ENCODE results near the gene ALLC.

ALLC gene

GRCh38 chr2:3675687-3676086 is 17.7 kb downstream of the ALLC start:
- Histone ChIP-seq H3F3A (ENCODE audit: control insufficient read depth, insufficient read depth) (no peaks in the 10 kb centered on the region), H3K9me2 (replicated peaks; ENCODE audit: control insufficient read depth, low read length) (no peaks in the 10 kb centered on the region), H3K79me2 (ENCODE audit: control insufficient read depth, low read length) (no peaks in the 10 kb centered on the region), H3K36me3 (ENCODE audit: control insufficient read depth, low read length) (no peaks in the 10 kb centered on the region), H3K27ac (ENCODE audit: low read depth, low read length) (no peak overlapping the region), H3K9me3 (ENCODE audit: control insufficient read depth, insufficient read depth, low read length) (no peaks in the 10 kb centered on the region), H3K4me1 (ENCODE audit: control insufficient read depth, low read length) (no peaks in the 10 kb centered on the region), H3K27me3 (ENCODE audit: control insufficient read depth, low read length) (no peaks in the 10 kb centered on the region), H3K4me3 (ENCODE audit: low read length) (no peak overlapping the region), H4K20me1 (ENCODE audit: control insufficient read depth, insufficient read depth, low read depth, low read length) (no peaks in the 10 kb centered on the region), H3K4me2 (ENCODE audit: low read length) (no peak overlapping the region)
- TF ChIP-seq EZH2phosphoT487 (IDR thresholded peaks at IDR 0.05; ENCODE audit: borderline replicate concordance, low read length) (no peak), CTCF (IDR thresholded peaks at IDR 0.05; ENCODE audit: low read depth, low read length, poor library complexity, severe bottlenecking) (no peak)

- H3K9me3 ChIP-seq (ENCODE audit: control insufficient read depth, insufficient read depth, low read length), result no peaks in the 10 kb centered on the region
- no peaks in the 10 kb centered on the region for H3F3A ChIP-seq (ENCODE audit: control insufficient read depth, insufficient read depth)
- no peaks in the 10 kb centered on the region for H3K27me3 ChIP-seq (ENCODE audit: control insufficient read depth, low read length)
- no peaks in the 10 kb centered on the region for H4K20me1 ChIP-seq (ENCODE audit: control insufficient read depth, insufficient read depth, low read depth, low read length)
- H3K4me2 ChIP-seq (ENCODE audit: low read length), result no peak overlapping the region
- H3K36me3 ChIP-seq (ENCODE audit: control insufficient read depth, low read length), result no peaks in the 10 kb centered on the region
- H3K27ac ChIP-seq (ENCODE audit: low read depth, low read length), result no peak overlapping the region
- H3K4me3 ChIP-seq (ENCODE audit: low read length), result no peak overlapping the region
- no peaks in the 10 kb centered on the region for H3K9me2 ChIP-seq (replicated peaks; ENCODE audit: control insufficient read depth, low read length)
- H3K4me1 ChIP-seq (ENCODE audit: control insufficient read depth, low read length), result 0 out of 2 replicates have a peak, but pooled peaks cover 5% of the 10 kb centered on the region
- H3K79me2 ChIP-seq (ENCODE audit: control insufficient read depth, low read length), result no peaks in the 10 kb centered on the region
- TF ChIP-seq CTCF (IDR thresholded peaks at IDR 0.05; ENCODE audit: low read depth, low read length, poor library complexity, severe bottlenecking) (no peak), EZH2phosphoT487 (IDR thresholded peaks at IDR 0.05; ENCODE audit: borderline replicate concordance, low read length) (no peak)
These were observed 19.4 kb downstream of the ALLC start for GRCh38 chr2:3677436-3677835.

GRCh38 chr2:3678212-3678611 is 20.2 kb downstream of the ALLC start:
- H3K9me3 ChIP-seq (ENCODE audit: control insufficient read depth, insufficient read depth, low read length), result no peaks in the 10 kb centered on the region
- no peak overlapping the region for H3K4me3 ChIP-seq (ENCODE audit: low read length)
- H3K79me2 ChIP-seq (ENCODE audit: control insufficient read depth, low read length), result no peaks in the 10 kb centered on the region
- no peaks in the 10 kb centered on the region for H3K36me3 ChIP-seq (ENCODE audit: control insufficient read depth, low read length)
- H4K20me1 ChIP-seq (ENCODE audit: control insufficient read depth, insufficient read depth, low read depth, low read length), result no peaks in the 10 kb centered on the region
- H3K9me2 ChIP-seq (replicated peaks; ENCODE audit: control insufficient read depth, low read length), result no peaks in the 10 kb centered on the region
- no peak overlapping the region for H3K4me2 ChIP-seq (ENCODE audit: low read length)
- TF ChIP-seq CTCF (IDR thresholded peaks at IDR 0.05; ENCODE audit: low read depth, low read length, poor library complexity, severe bottlenecking), result no peak
- no peak for TF ChIP-seq EZH2phosphoT487 (IDR thresholded peaks at IDR 0.05; ENCODE audit: borderline replicate concordance, low read length)
- H3F3A ChIP-seq (ENCODE audit: control insufficient read depth, insufficient read depth), result no peaks in the 10 kb centered on the region
- no peak overlapping the region for H3K27ac ChIP-seq (ENCODE audit: low read depth, low read length)
- H3K27me3 ChIP-seq (ENCODE audit: control insufficient read depth, low read length), result no peaks in the 10 kb centered on the region
- H3K4me1 ChIP-seq (ENCODE audit: control insufficient read depth, low read length), result 0 out of 2 replicates have a peak, but pooled peaks cover 5% of the 10 kb centered on the region
